ENCODE results near the gene IP6K1.

- TF ChIP-seq ZC3H10 (CRISPR knock-in tag; IDR thresholded peaks at IDR 0.05), result no peak
- no peak for TF ChIP-seq ZFP30 (CRISPR knock-in tag; IDR thresholded peaks at IDR 0.05)
- no peak for TF ChIP-seq CREB5 (CRISPR knock-in tag; IDR thresholded peaks at IDR 0.05; ENCODE audit: low read depth)
Observed at GRCh38 chr3:49675912-49676311, 110.4 kb downstream of the IP6K1 start.

All from SK-N-SH treated with all-trans-retinoic acid at 6 μM for 48 hours (cell line).